Measurements from ENCODE around the gene VDAC1.

GRCh38 chr5:133966090-133966489 is 38.7 kb downstream of the VDAC1 start:
- no peak for TF ChIP-seq CTCF (conservative IDR thresholded peaks at IDR 0.05 in 1 of 2, IDR thresholded peaks at IDR 0.05 in 1 of 2; ENCODE audit: low read depth in 1 of 2, low read length in 2 of 2)
- TF ChIP-seq EZH2 (IDR thresholded peaks at IDR 0.05; ENCODE audit: low read length, missing control alignments): no peak

Data from fibroblast of lung (primary cell).